Activated CD4-positive, alpha-beta T cell treated with anti-CD3 and anti-CD28 coated beads for 4 hours (primary cell): ENCODE data around the gene CBX2.

Experiments
- DNase-seq, 2 donors: peaks; one replicate each; pipeline ENCODE4 v3.0.0-alpha.2; 2020

CBX2 gene

DNA sequence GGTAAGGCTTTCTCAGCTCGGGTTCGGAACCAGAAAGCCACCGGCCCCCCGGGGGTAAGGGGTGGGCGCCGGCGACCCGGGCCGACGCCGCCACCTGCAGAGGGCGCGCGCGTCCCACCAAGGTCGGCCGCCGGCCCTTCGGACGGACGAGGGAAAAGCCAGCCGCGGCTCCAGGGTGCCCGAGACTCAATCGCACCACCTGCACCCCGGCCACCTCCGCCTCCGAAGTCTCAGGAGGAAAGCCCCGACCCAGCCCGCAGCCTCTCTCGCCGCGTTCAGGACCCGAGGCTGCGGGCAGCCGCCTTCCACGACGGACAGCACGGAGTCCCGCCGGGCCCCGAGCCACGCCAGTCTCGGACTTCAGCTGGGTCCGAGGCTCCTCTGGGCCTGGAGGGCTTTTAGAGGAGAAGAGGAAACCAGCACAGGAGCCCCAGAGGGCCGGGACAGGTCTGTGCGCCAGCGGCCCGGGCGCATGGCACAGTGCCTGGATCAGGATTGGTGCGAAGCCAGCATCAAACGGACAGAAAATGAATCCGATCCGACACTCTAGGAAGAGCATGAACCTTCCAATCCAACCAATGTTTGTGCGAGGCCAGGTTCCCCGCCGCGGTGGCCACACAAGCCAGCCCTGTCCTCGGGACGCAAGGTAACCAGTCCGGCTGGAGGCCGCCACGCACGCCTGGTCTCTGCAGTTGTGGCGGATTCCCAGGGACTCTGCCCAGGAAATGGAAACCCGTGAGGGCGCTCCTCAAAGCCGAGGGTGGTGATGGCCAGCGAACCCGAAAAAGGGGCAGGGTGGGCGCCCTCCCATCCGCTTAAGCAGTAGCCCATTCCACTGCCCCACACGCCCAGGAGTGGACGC lies 12.2 kb downstream of the CBX2 start:
- DNase-seq: no peak

DNA sequence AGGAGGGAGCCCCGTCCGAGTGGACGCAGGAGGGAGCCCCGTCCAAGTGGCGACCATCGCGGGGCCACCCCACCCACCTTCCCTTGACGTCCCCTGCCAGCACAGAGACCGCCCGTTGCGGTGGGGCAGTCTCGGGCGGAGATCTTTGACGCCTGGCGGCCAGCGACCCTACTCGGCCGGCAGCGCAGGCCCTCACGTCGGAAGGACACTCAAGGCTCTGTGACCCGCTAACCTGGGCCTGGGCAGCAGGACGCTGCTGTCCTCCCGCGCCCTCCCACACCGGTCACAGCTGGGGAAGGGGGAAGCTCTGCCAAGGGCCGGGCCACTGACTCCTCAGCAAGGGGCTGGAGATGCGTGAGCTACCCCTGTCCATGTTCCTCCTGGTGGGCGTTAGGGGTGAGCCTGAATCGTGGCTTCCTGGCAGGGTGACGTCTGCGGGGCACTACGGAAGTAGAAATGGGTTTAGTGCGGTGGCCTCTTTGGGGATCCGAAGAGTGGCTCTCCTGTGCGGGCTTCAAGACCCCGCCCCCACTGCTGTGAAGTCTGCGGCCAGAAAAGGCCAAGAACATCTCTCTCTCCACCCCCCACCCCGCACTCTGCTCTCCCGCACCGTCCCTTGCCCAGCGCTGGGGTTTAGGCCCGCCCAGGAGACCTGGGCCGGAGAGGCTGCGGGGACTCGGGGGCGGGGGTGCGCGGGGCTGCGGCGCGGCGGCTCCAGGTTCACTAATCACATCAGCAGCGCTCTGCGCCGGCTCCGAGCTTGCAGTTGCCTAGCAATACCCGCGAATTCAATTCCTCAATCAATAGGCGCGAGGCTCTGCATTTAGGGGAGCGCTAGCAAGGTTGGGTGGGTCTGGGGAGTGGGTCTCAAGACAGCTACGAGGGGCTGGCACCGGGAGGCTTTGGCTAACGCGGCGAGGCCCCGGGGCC lies 13.1 kb downstream of the CBX2 start:
- DNase-seq: no peak

- DNase-seq: no peak
These were observed 13.8 kb downstream of the CBX2 start for GRCh38 chr17:79791735-79792161.

- DNase-seq: no peak
These were observed 14.5 kb downstream of the CBX2 start for GRCh38 chr17:79792341-79792871.

- DNase-seq: no peak
These were observed 15.3 kb downstream of the CBX2 start for GRCh38 chr17:79792984-79793923.

- no peak for DNase-seq
These were observed 16.0 kb downstream of the CBX2 start for GRCh38 chr17:79793924-79794304.

DNA sequence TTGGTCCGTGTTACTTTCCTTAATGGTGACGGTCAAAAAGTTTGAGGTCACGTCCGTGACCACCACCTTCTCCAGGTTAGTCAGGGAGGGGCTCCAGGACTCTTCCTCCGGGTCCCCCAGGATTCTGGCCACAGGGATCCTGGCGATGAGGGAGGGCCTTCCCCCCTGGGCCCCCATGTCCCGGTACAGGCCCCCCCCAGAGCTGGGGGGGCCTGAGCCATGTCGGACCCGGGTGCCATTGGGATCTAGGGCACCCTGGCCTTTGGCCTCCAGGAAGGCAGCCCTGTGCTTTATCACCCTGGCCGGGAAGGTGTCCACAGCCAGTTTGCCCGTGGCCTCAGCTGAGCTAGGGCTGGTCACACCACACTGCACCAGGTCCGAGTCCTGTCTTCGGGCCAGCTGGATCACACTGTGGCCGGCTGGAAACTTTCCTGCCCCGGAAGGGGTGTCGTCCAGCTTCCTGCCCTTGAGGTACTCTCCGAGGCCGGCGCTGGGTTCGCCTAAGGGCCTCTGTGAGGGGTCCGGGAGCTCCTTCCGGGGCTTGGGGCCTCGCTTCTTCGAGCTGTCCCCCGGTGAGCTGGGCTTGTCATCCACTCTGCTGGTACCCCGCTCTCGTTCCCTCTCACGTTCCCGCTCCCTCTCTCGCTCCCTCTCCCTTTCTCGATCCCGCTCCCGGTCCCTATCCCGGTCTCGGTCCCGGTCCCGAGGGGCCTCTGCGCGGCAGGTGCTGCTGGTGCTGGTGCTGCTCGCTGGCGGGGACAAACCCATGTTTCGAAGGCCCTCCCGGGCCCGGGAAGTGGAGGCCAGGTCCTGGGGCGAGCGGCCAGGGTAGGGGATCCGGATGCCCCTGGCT lies 16.9 kb downstream of the CBX2 start:
- DNase-seq: no peak

DNA sequence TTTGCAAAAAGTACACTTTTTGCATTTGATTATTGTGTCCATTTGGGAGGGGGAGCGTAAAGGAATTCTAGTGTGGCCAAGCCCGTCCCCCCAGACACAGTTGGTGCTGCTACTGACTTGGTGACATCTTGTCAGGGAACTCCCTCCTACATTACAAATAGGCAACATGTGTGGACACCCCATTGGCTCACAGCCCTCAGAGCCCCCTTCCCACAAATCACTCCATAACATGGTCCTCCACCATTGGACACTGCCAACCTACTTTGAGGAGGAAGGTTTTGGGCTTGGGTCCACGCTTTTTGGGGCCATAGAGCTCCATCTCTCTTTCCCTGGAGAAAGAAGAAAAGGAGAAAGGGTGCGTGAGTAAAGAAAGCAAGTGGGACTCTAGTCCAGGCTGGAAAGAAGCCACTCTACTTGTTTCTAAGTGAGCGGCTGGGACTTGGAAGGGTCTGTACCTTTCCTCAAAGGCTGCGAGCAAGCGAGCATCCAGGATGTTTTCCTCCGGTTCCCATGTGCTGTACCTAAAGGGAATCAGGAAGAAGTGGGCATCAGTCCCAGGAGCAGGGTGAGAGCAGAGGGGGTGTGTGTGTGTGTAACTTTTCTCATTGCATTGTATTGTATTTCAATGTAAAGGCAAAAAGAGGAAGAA lies 18.0 kb downstream of the CBX2 start:
- DNase-seq: no peak

GRCh38 chr17:79796444-79796762 lies 18.5 kb downstream of the CBX2 start:
- DNase-seq: no peak

DNA sequence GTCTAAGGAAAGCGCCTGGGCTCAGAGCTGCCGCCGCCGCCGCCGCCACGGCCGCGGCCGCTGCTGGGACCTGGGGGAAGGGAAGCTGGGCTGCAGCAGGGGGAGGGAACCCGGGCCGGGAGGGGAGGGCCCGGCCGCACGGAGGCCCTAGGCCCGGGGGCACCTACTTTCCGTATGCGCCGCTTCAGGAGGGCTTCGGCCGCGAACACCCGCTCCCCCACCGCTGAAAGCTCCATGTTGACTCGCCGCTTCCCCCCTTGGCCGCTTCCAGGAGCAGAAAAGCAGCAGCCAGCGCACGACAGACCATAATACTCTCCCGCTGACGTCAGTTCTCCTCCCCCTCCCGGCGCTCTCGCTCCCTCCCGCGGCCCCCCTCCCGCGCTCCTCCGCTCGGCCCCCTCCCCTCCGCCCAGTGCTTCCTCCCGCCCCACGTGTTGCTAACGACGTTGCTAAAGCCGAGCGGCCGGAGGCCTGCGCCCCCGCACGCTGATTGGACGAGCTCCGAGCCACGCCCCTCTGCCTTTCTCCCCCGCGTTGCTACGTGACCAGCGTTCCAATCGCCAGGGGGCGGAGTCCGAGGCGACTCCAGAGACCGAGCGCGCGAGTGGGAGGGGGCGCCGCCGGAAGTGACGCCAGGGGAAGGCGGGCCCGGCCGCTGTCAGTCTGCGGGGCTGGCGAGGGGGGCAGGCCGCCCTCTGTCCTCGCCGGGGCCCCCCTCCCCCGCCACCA lies 19.0 kb downstream of the CBX2 start, which contains the start of gene CBX8:
Gene CBX8 (minus strand): TSS at position 315 of the 729 bp plus-strand sequence. CDS start 79 bp downstream, at position 236.
- DNase-seq: peak; percentile 99

DNA sequence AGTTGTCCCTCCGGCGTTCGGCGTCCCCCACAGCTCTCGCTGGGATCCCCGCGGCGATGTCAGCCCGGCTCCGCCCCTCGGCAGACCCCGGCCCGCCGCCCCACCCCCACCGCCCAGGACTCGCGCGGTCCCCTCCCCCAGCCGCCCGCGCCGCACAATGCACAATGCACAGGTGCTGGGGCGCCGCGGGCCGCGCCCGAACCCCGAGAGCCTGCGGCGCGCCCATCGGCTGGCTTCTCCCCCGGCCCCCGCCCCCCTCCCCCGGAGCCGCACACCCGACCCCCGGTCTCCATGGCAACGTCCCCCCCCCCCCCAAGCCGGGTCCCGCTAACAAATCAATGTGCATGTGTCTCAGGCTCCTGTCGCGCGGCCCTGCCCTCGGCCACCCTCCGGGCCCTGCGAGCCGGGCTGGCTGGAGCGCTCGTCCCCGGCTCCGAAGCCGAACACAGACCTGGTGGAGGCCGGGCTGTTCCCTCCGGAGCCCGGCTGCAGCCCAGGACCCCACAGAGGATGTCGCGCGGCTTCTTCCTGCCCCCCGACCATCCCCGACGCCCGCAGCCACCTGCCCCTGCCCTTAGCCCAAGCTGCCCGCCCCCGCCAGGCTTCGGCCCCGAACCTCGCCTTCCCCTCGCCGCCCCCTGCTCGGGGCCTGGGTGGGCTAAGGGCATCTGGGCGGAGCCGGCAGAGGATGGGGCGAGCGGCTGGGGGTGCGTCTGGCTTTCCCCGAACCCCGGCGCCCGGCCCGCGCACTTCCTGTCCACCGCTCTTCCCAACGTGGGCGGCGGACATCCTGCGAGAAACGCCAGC lies 19.7 kb downstream of the CBX2 start:
- DNase-seq: peak in 1 of 2 donors; percentile 39

GRCh38 chr17:79798299-79799173 lies 20.6 kb downstream of the CBX2 start:
- no peak for DNase-seq

GRCh38 chr17:79799174-79799537 lies 21.2 kb downstream of the CBX2 start:
- no peak for DNase-seq

DNA sequence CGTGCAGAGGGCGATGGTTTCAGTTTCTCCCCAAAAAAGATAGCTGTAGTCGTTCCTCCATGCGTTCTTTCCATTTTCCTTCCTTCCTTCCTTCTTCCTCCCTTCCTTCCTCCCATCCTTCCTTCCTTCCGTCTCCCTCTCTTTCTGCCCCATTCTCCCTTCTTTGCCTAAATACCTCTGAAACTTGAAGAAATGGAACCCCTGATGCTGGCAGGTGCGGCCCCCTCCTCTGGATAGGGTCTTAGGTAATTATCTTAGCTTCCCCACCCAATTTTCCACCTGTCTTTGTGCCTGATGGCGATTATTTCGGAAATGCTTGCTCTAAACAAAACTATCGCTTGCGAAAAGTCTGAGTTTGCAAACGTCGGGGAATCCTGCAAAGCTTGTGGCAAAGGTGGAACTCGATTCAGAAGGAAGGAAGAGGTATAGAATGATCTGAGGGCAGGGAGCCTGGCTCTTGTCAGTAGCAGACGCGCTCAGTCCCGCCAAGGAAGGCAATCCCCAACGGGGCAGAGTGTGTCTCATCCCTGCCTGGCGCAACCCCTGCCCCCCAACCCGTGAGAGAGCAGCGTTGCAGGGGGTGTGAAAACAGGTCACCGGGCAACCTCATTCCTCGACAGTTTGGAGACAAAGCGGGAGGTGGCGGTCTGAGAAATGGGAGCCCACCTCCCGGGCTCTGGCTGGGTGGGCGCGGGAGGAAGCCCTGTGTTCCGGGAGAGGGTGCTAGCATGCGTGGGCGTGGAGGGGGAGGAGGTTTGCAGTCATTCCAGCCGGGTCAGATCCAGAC lies 21.8 kb downstream of the CBX2 start:
- DNase-seq: no peak

- no peak for DNase-seq
These were observed 22.6 kb downstream of the CBX2 start for GRCh38 chr17:79800325-79801155.
